ENCODE measurements around the gene OR2A25.

The OR2A25 gene

GRCh38 chr7:144113651-144114050, 44.0 kb downstream of the OR2A25 start:
- no peak for DNase-seq
- H3K27ac ChIP-seq, result no peak overlapping the region
- no peak overlapping the region for H3K4me3 ChIP-seq (ENCODE audit: low read depth, low read length)
- no peaks in the 10 kb centered on the region for H3K27me3 ChIP-seq (ENCODE audit: insufficient read depth, low read depth, severe bottlenecking)
- no peaks in the 10 kb centered on the region for H3K9me3 ChIP-seq (ENCODE audit: severe bottlenecking)
- no peak for TF ChIP-seq CTCF (IDR thresholded peaks at IDR 0.05; ENCODE audit: low read depth, low read length)
- H3K36me3 ChIP-seq, result no peaks in the 10 kb centered on the region

- no peak overlapping the region for H3K4me3 ChIP-seq (ENCODE audit: low read depth, low read length)
- H3K9me3 ChIP-seq (ENCODE audit: severe bottlenecking), result no peaks in the 10 kb centered on the region
- H3K27ac ChIP-seq, result no peak overlapping the region
- H3K27me3 ChIP-seq (ENCODE audit: insufficient read depth, low read depth, severe bottlenecking), result no peaks in the 10 kb centered on the region
- no peak for DNase-seq
- TF ChIP-seq CTCF (IDR thresholded peaks at IDR 0.05; ENCODE audit: low read depth, low read length), result no peak
- no peaks in the 10 kb centered on the region for H3K36me3 ChIP-seq
Observed at GRCh38 chr7:144118341-144118740, 48.7 kb downstream of the OR2A25 start.

GRCh38 chr7:144122876-144123275, 53.3 kb downstream of the OR2A25 start, which contains the start of gene OR2A14:
Gene OR2A14, plus strand, starts transcription at chr7:144123176. Its CDS starts 5,937 bp downstream, at chr7:144129113.
- no peaks in the 10 kb centered on the region for H3K36me3 ChIP-seq
- H3K9me3 ChIP-seq (ENCODE audit: severe bottlenecking), result no peaks in the 10 kb centered on the region
- DNase-seq, result no peak
- H3K4me3 ChIP-seq (ENCODE audit: low read depth, low read length), result no peak within 1 kb of the TSS
- H3K27me3 ChIP-seq (ENCODE audit: insufficient read depth, low read depth, severe bottlenecking), result no peaks in the 10 kb centered on the region
- no peak for TF ChIP-seq CTCF (IDR thresholded peaks at IDR 0.05; ENCODE audit: low read depth, low read length)
- no peak within 1 kb of the TSS for H3K27ac ChIP-seq

Data from WERI-Rb-1 (cell line).